ENCODE measurements around the gene PAM16. TPM values are rescaled to one million over a fixed set of nuclear protein-coding genes. Genes with fewer than 3 reads are reported as not detected.
A peak's percentile ranks its signal among the peaks of the same experiment; 100 is the strongest.

PAM16 gene
- total RNA-seq, 1 experiment from 2014 or later, result 80.4 TPM

DNA sequence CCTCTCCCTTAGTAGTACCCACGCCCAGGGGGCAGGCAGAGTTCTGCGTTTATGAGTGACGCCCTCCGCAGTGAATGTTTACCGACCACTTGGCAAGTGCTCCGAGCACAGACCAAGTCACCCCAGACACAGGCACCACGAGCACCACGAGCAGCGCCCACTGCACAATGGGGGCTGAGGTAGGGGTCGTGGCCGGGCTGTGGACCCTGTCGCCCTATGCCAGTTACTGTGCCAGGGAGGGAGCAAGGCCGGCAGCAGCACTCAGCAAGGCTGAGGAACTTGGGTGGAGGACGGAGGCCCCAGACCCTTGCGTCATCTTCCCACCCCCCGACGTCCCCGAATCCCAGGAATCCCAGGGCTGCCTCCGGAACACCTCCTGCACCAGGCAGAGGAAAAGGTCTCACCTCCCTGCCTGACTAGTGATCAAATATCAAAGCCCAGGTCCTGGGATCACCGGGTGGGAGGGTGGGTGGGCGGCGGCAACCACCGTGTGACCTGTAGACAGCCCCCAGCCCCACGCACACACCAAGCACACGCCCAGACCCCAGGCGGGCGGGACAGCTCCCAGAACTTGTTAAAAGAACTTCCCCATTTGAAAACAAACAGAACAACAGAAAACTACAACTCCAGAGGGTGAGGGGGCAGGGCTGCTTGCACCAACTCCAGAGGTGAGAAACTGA lies 25.9 kb upstream of the PAM16 start:
- Histone ChIP-seq H3K4ac (ENCODE audit: low read depth, low read length) (no peak overlapping the region), H3K18ac (ENCODE audit: insufficient read length, low read depth, low read length) (peak overlapping the region; percentile 21), H2BK20ac (ENCODE audit: low read depth, low read length, poor library complexity, severe bottlenecking) (no peak overlapping the region), H3K4me1 (ENCODE audit: insufficient read depth, low read length) (peaks cover 11% of the 10 kb centered on the region; the same call in 1 of the 2 replicates), H3K79me1 (ENCODE audit: insufficient read depth, low read depth, low read length, poor library complexity, severe bottlenecking) (no peaks in the 10 kb centered on the region), H2BK12ac (ENCODE audit: insufficient read length, low read depth, low read length) (no peak overlapping the region), H3K9ac (ENCODE audit: extremely low read depth, insufficient read length, low read length) (no peak overlapping the region), H4K20me1 (ENCODE audit: control insufficient read depth, insufficient read depth, insufficient read length) (no peaks in the 10 kb centered on the region), H3K79me2 (ENCODE audit: insufficient read depth, low read length) (peaks cover 1% of the 10 kb centered on the region; the same call in 1 of the 2 replicates), H4K91ac (ENCODE audit: insufficient read length, low read depth, low read length) (no peak overlapping the region), H3K23ac (ENCODE audit: insufficient read length, low read depth, low read length) (no peak overlapping the region), H3K23me2 (ENCODE audit: insufficient read length, low read depth, low read length, poor library complexity, severe bottlenecking) (no peaks in the 10 kb centered on the region), H2AK5ac (ENCODE audit: insufficient read length, low read length) (no peak overlapping the region), H3T11ph (ENCODE audit: low read length) (no peak overlapping the region), H3K9me3 (ENCODE audit: control insufficient read depth, low read depth, low read length) (no peaks in the 10 kb centered on the region), H2BK5ac (ENCODE audit: insufficient read length, low read length) (no peak overlapping the region), H2BK120ac (ENCODE audit: low read depth, low read length, poor library complexity, severe bottlenecking) (no peak overlapping the region), H3K27me3 (ENCODE audit: insufficient read depth, low read length) (no peaks in the 10 kb centered on the region), H3K56ac (ENCODE audit: insufficient read length, low read depth, low read length) (no peak overlapping the region), H3K14ac (ENCODE audit: insufficient read depth, low read length) (peak overlapping the region; percentile 69), H3K27ac (ENCODE audit: insufficient read length, low read depth, low read length) (no peak overlapping the region), H3K4me2 (ENCODE audit: insufficient read depth, insufficient read length, low read length) (no peak overlapping the region), H2AFZ (ENCODE audit: low read length) (no peak overlapping the region), H4K5ac (ENCODE audit: insufficient read length, low read depth, low read length) (no peak overlapping the region), H4K8ac (replicated peaks; ENCODE audit: insufficient read length, low read depth, low read length) (no peak overlapping the region), H2BK15ac (ENCODE audit: low read depth, low read length) (no peak overlapping the region)
- TF ChIP-seq, protein P1, sequence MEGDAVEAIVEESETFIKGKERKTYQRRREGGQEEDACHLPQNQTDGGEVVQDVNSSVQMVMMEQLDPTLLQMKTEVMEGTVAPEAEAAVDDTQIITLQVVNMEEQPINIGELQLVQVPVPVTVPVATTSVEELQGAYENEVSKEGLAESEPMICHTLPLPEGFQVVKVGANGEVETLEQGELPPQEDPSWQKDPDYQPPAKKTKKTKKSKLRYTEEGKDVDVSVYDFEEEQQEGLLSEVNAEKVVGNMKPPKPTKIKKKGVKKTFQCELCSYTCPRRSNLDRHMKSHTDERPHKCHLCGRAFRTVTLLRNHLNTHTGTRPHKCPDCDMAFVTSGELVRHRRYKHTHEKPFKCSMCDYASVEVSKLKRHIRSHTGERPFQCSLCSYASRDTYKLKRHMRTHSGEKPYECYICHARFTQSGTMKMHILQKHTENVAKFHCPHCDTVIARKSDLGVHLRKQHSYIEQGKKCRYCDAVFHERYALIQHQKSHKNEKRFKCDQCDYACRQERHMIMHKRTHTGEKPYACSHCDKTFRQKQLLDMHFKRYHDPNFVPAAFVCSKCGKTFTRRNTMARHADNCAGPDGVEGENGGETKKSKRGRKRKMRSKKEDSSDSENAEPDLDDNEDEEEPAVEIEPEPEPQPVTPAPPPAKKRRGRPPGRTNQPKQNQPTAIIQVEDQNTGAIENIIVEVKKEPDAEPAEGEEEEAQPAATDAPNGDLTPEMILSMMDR (conservative IDR thresholded peaks at IDR 0.05), result no peak
- H3K4me1 Mint-ChIP-seq, result peaks cover 34 to 60% of the 10 kb centered on the region in 2 experiments
- H3K27me3 Mint-ChIP-seq (ENCODE audit: low read depth), result no peaks in the 10 kb centered on the region
- H3K4me3 Mint-ChIP-seq, result peak overlapping the region in 1 of 2 experiments; percentile 29; a peak in 1 of 5 replicates
- no CpG with 5 or more reads among the region's 27 CpGs for WGBS (ENCODE audit: extremely low coverage, insufficient read length, low lambda C conversion rate)
- peak overlapping the region in 2 of 3 experiments; percentile 77 to 85; a peak in 5 of 7 replicates for H3K27ac Mint-ChIP-seq
- H3K36me3 Mint-ChIP-seq (ENCODE audit: insufficient read depth in 1 of 3, low read depth in 3 of 3), result peaks cover 0 to 3% (median 3%) of the 10 kb centered on the region in 3 experiments; a peak in 1 of 7 replicates
- H3K9me3 Mint-ChIP-seq, result no peaks in the 10 kb centered on the region
- DNase-seq, result no peak
